Midbrain (tissue), 1 donor: Measurements from ENCODE around the gene EDC3.
"Not testable (repeated sequence)": the region's sequence is repeated elsewhere in the genome, so short reads cannot be mapped to it uniquely, and the experiment has no call there.

Experiments
- DNase-seq: peaks from one replicate; lab custom pipeline; 2025; lab: John Stamatoyannopoulos, UW

Gene EDC3

DNA sequence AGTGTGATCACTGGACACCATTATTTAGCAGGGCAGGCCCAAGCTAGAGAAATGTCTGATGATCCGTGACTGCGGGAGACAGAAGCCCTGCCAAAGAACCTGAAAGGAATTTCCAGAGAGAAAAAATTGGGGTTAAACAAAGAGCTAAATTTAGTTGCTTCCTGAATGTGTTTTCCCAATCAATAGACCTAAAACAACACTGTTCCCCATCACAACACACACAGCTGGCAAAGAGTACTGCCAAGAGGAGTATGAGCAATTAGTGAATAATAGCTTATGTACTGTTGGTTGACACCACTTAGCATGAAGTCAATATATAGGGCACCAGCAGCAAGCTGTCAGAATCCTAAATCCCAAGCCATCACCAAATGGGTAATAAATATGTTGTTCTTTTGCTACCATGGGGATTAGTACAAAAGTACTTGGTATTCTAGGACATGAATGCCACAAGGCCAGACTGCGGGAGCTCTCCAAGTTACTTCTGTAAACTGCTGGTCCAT lies 44.5 kb downstream of the EDC3 start:
- peak; percentile 57 for DNase-seq

GRCh38 chr15:74648051-74648842 lies 47.6 kb downstream of the EDC3 start:
- DNase-seq, result no peak

DNA sequence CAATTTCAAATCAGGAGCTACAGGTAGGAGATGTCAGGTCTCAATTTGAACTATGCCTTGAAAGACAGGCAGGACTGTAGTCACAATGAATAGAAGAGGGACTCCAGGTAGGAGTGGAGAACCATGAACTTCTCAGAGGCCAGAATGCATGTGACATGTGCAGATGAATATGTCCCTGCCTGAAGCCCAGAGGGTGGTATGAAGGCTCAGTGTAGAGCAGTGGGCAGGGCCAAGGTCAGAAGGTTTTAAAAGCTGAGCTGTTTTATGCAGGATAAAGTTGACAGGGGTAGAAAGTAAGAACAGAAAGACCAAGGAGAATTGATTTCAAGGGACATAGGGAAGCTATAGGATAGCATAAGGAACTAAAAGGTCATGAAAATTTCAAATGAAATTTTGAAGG lies 49.3 kb downstream of the EDC3 start:
- DNase-seq, result no peak

DNA sequence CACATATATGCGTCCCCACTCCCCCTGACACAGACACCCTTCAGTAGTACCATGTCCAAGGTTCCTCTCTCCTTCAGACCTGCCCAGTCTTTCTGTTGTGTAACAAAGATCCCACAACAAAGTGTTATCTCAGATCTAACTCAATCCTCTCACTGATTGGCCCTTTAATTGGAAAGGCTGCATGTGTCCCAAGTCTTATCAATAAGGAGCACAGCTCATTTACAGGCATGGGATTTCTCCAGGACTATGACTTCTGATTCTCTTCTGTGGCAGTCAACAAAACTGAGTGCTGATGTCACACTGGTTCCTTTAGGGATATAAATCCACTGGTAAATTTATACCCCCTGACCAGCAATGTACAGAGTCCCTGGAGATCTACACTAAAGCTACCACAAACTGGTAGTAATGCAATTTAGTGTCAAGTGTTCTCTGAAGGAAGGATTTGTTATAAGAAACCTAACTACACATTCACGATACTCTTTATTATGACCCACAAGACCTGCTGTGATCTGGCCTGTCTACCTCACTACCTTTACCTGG lies 52.1 kb downstream of the EDC3 start:
- DNase-seq, result no peak

DNA sequence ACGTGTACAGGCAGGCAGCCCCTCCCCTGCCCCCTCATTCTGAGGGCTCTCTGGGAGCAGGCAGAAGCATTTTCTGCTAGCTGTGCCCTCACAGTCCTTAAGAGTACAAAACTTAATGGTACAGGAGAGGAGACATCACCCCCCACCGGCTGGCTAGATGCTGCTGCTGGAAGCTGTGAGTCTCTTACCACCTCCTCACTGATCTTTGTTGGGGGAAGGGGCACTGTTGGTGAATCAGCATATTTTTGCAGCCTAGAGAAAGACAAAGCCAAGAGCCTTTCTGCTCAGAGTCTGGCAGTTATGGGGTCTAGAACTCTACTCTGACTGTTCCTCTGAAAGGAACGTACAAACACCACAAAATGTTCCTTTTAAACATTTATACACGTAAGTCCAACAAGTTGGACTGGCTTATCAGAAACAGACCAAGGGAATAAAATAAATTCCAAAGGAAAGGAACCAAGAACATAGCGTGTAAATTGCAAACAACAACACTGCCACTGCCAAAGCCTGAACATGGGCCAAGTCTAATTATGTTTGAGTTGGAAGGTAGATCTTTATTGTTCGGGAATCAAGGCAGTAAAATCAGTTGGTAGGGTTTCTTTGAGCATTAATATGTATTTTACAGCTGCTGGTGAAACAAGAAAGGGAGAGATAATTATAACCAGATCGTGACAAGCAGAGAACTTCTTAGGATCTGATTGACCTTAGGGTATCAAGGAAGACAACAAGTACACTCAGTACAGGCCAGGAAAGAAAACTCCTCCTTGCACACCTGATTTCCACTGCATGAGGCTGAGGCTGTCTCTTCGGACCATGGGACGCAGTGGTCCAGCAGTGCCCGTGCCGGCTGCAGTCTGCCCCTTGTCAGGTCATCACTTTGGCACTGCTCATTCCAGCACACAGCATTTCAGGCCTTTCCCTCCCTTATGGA lies 52.8 kb downstream of the EDC3 start:
- DNase-seq, result no peak

GRCh38 chr15:74642348-74642733 lies 53.5 kb downstream of the EDC3 start:
- DNase-seq, result no peak

DNA sequence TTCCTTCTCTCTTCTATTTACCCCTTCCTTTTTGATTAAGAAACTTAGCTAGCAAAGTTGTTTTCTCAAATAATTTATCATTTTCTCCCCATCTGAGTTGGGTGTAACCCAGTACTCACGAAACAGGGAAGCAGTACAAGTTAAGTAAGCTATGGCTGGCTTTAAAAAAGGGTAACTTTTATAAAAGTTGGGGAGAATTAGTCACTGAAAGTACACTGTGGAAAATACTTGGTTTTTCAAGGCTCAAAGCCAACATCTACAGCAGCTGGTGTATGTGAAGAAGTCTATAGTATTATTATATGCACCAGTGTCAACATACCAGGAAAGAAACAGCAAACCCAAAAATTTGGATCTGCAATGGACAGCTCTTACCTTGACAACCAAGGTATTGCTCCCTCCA lies 54.7 kb downstream of the EDC3 start:
- DNase-seq, result no peak

DNA sequence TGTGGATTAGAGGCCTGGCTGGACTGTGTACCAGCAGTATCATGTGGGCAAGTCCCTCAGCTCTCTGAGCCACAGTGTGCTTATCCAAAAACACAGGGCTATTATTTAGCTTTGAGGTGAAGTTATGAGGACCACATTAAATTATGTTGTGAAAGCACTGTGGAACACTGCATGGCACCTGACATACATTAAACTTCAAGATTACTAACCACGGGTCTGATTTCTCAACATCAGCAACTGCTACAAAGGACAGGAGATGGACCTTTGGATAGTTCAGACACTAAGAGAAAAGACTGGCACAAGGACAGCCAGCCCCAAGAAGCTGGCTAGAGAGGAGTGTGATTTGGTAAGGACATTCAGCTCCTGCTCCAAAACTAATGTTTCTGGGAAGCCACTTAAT lies 58.8 kb downstream of the EDC3 start:
- no peak for DNase-seq

- DNase-seq, result peak; percentile 73
Observed at GRCh38 chr15:74635228-74635627, 60.6 kb downstream of the EDC3 start.

DNA sequence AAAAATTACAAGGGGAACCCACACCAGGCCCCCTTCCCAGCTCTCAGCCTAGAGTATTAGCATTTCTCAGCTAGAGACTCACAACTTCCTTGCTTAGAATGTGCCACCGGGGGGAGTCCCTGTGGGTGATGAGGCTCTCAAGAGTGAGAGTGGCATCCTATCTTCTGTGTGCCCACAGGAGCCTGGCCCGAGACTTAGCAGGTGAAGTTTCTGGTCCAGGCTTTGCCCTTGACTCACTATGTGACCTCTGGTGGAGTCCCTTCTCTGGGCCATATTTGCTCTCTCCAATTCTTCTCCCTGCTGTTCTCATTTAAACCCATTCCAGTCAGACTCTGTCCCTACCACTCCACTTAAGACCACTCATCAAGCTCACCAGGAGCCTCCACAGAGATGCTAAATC lies 62.0 kb downstream of the EDC3 start:
- no peak for DNase-seq

DNA sequence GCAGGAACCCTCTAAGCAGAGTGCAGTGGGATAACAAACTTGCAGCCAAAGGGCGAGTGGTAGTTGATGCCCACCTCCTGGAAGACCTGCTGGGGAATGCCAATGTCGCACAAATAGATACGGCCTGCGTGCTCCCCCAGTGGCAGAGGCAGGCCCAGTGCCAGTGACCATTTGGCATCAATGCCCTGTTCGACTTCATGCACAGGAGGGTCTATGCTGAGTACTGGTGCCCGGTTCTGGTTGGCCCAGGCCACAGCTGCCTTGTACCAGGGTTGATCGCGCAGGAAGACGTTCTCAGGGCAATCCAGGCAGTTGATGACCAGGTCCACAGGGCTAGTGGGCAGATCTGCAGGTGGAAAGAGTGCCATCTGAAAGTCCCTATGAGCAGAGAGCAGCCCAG lies 63.2 kb downstream of the EDC3 start:
- no peak for DNase-seq

- peak; percentile 38 for DNase-seq
Observed at GRCh38 chr15:74631935-74632560, 63.8 kb downstream of the EDC3 start.

- DNase-seq, result no peak
Observed at GRCh38 chr15:74631408-74631807, 64.4 kb downstream of the EDC3 start.

- DNase-seq, result no peak
Observed at GRCh38 chr15:74631087-74631385, 64.8 kb downstream of the EDC3 start.

DNA sequence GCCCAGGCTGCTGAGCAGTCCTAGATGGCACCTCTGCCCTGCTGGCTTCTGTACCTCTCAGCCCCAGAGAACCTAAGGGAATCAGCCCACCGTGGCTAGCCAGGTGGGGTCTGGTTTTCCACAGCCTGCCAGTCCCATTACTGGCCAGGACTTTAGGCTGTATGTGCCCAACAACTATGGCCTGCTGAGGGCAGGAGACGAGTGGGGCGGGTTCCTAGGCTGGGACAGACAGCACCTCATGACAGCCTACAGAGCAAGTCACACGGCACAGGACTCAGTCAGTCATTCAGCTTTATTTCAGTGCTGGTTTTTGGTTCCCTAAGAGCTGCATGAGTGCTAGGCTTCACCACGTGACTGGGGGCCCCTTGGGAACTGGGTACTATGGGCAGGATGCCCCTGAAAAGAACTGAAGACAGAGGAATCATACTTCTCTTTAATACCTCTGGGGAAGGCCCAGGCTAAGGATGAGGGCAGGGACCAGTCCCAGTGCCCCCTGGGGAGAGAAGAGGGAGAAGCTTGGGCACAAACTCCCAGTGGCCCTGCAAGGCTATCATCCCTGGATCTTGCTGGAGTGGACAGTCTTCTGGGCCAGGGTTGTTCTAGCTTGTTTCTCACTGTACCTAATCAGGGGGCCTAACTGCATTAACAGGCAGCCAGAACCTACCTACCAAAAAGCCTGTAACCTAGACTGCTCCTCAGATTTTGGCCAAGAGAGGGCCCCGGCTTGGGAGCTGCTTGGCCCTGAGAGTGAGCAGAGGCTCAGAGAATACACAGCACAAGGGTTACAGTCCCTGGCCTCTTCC lies 65.3 kb downstream of the EDC3 start:
- DNase-seq, result no peak

DNA sequence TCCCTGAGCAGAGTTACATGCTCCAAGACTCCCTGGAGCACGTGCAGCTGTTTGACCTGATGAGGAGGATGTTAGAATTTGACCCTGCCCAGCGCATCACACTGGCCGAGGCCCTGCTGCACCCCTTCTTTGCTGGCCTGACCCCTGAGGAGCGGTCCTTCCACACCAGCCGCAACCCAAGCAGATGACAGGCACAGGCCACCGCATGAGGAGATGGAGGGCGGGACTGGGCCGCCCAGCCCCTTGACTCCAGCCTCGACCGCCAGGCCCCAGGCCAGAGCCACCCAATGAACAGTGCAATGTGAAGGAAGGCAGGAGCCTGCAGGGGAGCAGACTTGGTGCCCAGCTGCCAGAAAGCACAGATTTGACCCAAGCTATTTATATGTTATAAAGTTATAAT lies 66.1 kb downstream of the EDC3 start:
- DNase-seq, result not testable (repeated sequence)

DNA sequence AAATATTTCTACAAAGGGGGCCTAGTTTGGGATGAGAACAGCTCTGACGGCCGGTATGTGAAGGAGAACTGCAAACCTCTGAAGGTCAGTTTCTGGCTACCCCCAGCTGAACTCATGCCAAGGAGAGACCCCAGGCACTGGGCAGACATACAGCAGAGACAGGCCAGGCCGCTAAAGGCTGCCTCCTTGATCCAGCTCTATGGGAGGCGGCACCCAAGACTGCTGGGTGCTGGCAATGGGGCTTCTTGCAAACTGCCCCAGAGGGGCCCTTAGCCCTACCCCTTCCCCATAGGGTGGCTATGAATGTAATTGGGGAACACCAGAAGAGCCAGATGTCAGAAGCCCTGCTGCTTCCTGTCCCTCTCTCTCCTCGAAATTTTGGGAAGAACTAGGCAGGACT lies 66.9 kb downstream of the EDC3 start:
- no peak for DNase-seq

- no peak for DNase-seq
Observed at GRCh38 chr15:74628199-74628598, 67.6 kb downstream of the EDC3 start.

DNA sequence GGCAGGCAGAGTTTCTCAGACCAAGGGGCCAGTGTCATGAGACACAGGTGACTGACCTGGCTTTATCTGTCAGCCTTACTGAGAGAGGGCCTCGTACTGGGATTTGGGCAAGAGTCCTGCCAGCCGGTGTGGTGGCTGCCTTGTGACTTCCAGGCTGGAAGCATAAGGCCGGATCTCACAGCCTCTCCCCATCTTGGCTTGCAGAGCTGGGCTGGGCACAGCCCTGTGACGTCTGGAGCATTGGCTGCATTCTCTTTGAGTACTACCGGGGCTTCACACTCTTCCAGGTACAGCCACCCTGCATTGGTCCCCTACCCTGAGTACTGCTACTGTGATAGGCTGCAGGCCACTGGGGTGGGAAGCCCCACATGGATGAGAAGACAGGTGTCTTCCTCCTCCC lies 68.1 kb downstream of the EDC3 start:
- DNase-seq, result no peak

DNA sequence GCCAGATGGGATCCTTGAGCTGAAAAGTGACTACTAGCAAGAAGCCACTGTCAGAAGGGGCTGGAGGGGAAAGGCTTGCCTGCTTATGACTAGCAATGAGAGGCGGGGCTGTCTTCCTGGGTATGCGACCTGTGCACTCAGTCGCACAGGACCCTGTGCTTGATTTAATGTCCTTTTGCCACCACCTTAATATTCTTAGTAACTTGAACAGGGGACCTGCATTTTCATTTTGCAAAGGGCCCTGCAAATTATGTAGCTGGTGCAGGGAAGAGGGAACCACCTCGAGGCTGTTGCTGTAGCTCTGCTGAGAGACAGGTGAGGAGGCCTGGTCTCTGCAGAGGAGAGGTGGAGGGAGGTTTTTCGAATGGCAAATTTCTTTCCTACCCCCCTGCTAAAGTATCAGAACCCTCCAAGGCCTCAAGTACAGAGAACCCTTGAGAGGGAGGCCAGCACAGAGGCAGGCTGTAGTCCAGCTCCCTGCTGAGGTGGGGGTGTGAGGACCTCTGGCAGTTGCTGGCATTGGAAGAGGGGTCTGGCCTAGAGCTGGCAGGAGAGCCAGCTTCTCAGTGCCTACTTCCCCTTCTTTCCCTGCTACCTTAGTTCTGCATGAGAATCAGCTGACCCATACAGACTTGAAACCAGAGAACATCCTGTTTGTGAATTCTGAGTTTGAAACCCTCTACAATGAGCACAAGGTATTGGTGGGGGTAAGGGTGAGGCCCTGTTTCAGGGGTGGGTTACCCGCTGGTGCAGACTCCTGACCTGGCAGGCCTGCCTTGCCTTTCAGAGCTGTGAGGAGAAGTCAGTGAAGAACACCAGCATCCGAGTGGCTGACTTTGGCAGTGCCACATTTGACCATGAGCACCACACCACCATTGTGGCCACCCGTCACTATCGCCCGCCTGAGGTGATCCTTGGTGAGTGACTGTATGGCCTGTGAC lies 68.8 kb downstream of the EDC3 start:
- peak; percentile 24 for DNase-seq
